HEK293T (cell line): ENCODE data around the gene NABP2.

Experiments used
- ARNT ChIP-seq: fragments of 450-650 bp; IDR thresholded peaks from 2 replicates; pipeline ENCODE4 v1.6.1; 2017; ENCODE audit warnings: mild to moderate bottlenecking
- BHLHE40 ChIP-seq: fragments of 450-650 bp; IDR thresholded peaks from 2 replicates; pipeline ENCODE4 v1.6.1; 2016; ENCODE audit warnings: mild to moderate bottlenecking, moderate library complexity, borderline replicate concordance
- CTBP1 ChIP-seq: fragments of 450-650 bp; IDR thresholded peaks from 2 replicates; pipeline ENCODE4 v1.6.1; 2016; ENCODE audit warnings: borderline replicate concordance
- ELF4 ChIP-seq: fragments of 450-650 bp; IDR thresholded peaks from 2 replicates; pipeline ENCODE4 v1.6.1; 2017; ENCODE audit warnings: antibody characterized with exemption
- FOXA1 ChIP-seq: fragments of 450-650 bp; IDR thresholded peaks from 2 replicates; pipeline ENCODE4 v1.6.1; 2016; ENCODE audit warnings: mild to moderate bottlenecking
- FOXK2 ChIP-seq: fragments of 450-650 bp; IDR thresholded peaks from 2 replicates; pipeline ENCODE4 v1.6.1; 2016; ENCODE audit warnings: mild to moderate bottlenecking
- FOXM1 ChIP-seq: fragments of 450-650 bp; IDR thresholded peaks from 2 replicates; pipeline ENCODE4 v1.6.1; 2017; ENCODE audit warnings: mild to moderate bottlenecking, borderline replicate concordance
- HDGF ChIP-seq: fragments of 450-650 bp; IDR thresholded peaks from 2 replicates; pipeline ENCODE4 v1.6.1; 2017; ENCODE audit warnings: antibody characterized with exemption, borderline replicate concordance
- LEF1 ChIP-seq: fragments of 450-650 bp; IDR thresholded peaks from 2 replicates; pipeline ENCODE4 v1.6.1; 2017; ENCODE audit warnings: mild to moderate bottlenecking, borderline replicate concordance
- NFRKB ChIP-seq: fragments of 450-650 bp; IDR thresholded peaks from 2 replicates; pipeline ENCODE4 v1.6.1; 2016; ENCODE audit warnings: mild to moderate bottlenecking, moderate library complexity
- SP1 ChIP-seq: fragments of 450-650 bp; IDR thresholded peaks from 2 replicates; pipeline ENCODE4 v1.6.1; 2017
- SUZ12 ChIP-seq: fragments of 450-650 bp; IDR thresholded peaks from 2 replicates; pipeline ENCODE4 v1.6.1; 2016; ENCODE audit warnings: mild to moderate bottlenecking
- TARDBP ChIP-seq: fragments of 450-650 bp; IDR thresholded peaks from 2 replicates; pipeline ENCODE4 v1.6.1; 2016
- TF ChIP-seq, protein P1 (sequence below): fragments of 450-650 bp; IDR thresholded peaks from 2 replicates; pipeline ENCODE4 v1.6.1; 2016

DNA sequence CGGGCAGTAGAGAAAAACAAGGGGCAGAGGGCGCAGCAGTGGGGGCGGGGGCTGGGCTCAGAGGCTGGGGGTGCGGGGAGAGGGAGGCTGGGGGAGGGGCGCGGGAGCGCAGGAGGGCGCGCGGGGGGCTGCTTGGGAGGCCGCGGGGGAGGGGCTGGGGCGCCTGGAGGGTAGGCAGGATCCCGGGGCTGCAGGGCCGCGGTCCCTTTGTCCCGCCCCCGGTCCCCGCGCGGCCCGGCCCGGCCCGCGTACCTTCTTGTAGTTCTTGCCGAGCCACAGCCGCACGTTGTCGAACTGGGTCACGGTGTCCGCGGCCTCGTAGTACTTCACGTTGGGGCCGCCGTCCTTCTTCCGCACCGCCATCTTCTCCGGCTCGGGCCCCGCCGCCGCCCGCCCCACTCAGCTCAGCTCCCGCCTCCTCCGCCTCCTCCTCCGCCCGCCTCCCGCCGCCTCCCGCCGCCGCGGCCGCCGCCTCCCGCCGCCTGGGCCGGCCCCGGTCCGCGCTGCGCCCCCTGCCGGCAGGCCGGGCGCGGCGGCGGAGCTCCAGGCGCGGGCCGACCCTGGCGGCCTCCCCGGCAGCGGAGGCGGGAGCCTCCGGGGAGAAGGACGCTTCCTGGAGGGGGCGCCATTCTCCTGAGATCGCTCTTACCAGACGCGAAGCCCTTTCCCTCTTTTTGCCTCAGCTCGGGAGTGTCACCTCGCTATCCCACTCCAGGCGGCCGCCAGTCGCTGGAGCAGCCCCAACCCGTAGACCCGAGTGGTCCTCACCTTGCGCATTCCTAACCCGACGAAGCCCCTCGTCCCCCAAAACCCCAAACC lies 34.8 kb upstream of the NABP2 start, which contains the start of gene SMARCC2:
- TF ChIP-seq BHLHE40 (no peak), TARDBP (no peak), SUZ12 (no peak), HDGF (no peak), SP1 (no peak), FOXK2 (no peak), ARNT (peak; percentile 68), FOXM1 (peak; percentile 32; the same call in 1 of the 2 replicates), LEF1 (no peak), ELF4 (no peak), NFRKB (no peak), CTBP1 (no peak), FOXA1 (no peak)
- TF ChIP-seq, protein P1, sequence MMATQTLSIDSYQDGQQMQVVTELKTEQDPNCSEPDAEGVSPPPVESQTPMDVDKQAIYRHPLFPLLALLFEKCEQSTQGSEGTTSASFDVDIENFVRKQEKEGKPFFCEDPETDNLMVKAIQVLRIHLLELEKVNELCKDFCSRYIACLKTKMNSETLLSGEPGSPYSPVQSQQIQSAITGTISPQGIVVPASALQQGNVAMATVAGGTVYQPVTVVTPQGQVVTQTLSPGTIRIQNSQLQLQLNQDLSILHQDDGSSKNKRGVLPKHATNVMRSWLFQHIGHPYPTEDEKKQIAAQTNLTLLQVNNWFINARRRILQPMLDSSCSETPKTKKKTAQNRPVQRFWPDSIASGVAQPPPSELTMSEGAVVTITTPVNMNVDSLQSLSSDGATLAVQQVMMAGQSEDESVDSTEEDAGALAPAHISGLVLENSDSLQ: no peak
